Esophagus (tissue), 2 donors: Measurements from ENCODE around the gene PUS1. TPM values are rescaled to one million over a fixed set of nuclear protein-coding genes. Genes with fewer than 3 reads are reported as not detected.

ENCODE experiments used
- H3K27ac ChIP-seq, 2 donors: one replicate each; pipeline ENCODE4 v1.5.1; 2013; ENCODE audit warnings: low read depth in 2 of 2, mild to moderate bottlenecking in 2 of 2, inconsistent platforms in 1 of 2, low read length in 1 of 2, moderate library complexity in 1 of 2
- H3K27me3 ChIP-seq, 2 donors: one replicate each; pipeline ENCODE4 v1.6.1; 2013; ENCODE audit warnings: low read length in 2 of 2, control low read depth in 1 of 2, mild to moderate bottlenecking in 1 of 2; ENCODE audit not compliant: insufficient read depth in 2 of 2, control insufficient read depth in 1 of 2
- H3K36me3 ChIP-seq, 2 donors: one replicate each; pipeline ENCODE4 v1.6.1; 2013; ENCODE audit warnings: low read length in 1 of 2; ENCODE audit not compliant: control insufficient read depth in 2 of 2, insufficient read depth in 2 of 2
- H3K4me1 ChIP-seq, 2 donors: one replicate each; pipeline ENCODE4 v1.6.1; 2013; ENCODE audit warnings: low read length in 1 of 2; ENCODE audit not compliant: control insufficient read depth in 2 of 2, insufficient read depth in 2 of 2
- H3K4me3 ChIP-seq, 2 donors: one replicate each; pipeline ENCODE4 v1.5.1; 2013; ENCODE audit warnings: low read length in 2 of 2, mild to moderate bottlenecking in 2 of 2, low read depth in 1 of 2, moderate library complexity in 1 of 2
- H3K9me3 ChIP-seq, 2 donors: one replicate each; pipeline ENCODE4 v1.6.1; 2013; ENCODE audit warnings: mild to moderate bottlenecking in 2 of 2, low read depth in 1 of 2, low read length in 1 of 2, moderate library complexity in 1 of 2; ENCODE audit not compliant: control insufficient read depth in 2 of 2, insufficient read depth in 1 of 2
- WGBS, 2 donors: extraction: QIAGEN DNeasy Blood & Tissue Kit; methylation state at CpG; one replicate each; pipeline ENCODE4 v1.1.7; 2013; 5-methylcytosine and 5-hydroxymethylcytosine counted together
- polyA plus RNA-seq, 2 donors: library from polyadenylated mRNA; stranded (reverse); fragments of 200-250 nt; gene quantifications; one replicate each; pipeline ENCODE4 v1.2.3, GENCODE V29; 2013
- donor health status: healthy with polysubstance abuse.
- donor health status: Bipolar disorder and iron deficiency.

PUS1 gene
- polyA plus RNA-seq, 2 donors = 27.5 to 28.7 TPM

DNA sequence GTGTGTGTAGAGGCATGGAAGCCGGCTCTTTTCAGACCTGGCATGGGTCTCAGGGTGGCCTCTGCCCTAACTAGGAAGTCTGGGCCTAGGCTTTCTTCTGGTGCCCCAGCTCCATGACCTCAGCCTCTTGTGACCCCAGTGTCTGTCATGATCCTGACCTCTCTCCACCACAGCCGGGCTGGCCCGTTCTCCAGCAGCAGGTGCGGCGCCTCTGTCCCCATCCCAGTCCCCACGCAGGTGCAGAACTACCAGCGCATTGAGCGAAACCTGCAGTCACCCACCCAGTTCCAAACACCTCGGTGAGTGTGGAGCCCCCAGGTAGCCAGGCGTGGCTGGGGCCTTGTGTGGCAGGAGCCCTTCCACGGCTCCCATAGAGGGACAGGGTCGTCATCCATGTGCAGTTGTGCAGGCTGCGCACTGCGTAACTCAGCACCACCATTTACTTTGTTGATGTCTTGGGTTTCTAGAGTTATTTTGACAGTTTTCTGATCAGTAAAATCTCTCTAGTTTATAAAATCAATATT, 14.8 kb upstream of the PUS1 start:
- Histone ChIP-seq H3K4me1 (peaks cover 0 to 10% of the 10 kb centered on the region in 2 donors), H3K27me3 (no peaks in the 10 kb centered on the region), H3K36me3 (peaks cover 14 to 79% of the 10 kb centered on the region in 2 donors), H3K9me3 (no peaks in the 10 kb centered on the region), H3K4me3 (no peak overlapping the region), H3K27ac (no peak overlapping the region)
- WGBS, 2 donors = 93 to 94% methylated on average over 14 of the region's 14 CpGs

DNA sequence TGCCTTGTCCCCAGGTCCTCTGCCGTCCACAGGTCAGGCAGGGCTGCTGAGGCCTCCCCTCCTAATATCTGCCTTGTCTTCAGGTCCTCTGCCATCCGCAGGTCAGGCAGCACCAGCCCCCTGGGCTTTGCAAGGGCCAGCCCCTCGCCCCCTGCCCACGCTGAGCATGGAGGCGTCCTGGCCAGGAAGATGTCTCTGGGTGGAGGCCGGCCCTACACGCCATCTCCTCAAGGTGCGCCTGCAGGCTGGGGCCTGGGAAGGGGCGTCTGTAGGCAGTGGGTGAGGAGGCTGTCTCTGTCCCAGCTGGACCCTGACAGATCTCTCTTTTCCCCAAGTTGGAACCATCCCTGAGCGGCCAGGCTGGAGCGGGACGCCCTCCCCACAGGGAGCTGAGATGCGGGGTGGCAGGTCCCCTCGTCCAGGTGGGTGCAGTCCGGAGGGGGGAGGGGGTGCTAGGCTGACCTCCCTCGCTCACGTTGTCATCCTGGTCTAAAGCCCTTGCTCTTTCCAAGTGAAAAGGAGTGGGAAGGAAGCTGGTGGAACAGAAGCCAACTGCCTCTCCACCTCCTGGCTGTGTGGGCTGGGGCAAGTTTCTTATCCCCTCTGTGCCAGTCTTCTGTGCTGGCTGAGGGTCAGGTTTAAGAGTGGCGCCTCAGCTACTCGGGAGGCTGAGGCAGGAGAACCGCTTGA, 13.9 kb upstream of the PUS1 start:
- Histone ChIP-seq H3K9me3 (no peaks in the 10 kb centered on the region), H3K27ac (no peak overlapping the region), H3K4me3 (no peak overlapping the region), H3K36me3 (peaks cover 8 to 79% of the 10 kb centered on the region in 2 donors), H3K27me3 (no peaks in the 10 kb centered on the region), H3K4me1 (peaks cover 0 to 10% of the 10 kb centered on the region in 2 donors)
- WGBS, 2 donors = 91% methylated on average over 20 of the region's 20 CpGs

DNA sequence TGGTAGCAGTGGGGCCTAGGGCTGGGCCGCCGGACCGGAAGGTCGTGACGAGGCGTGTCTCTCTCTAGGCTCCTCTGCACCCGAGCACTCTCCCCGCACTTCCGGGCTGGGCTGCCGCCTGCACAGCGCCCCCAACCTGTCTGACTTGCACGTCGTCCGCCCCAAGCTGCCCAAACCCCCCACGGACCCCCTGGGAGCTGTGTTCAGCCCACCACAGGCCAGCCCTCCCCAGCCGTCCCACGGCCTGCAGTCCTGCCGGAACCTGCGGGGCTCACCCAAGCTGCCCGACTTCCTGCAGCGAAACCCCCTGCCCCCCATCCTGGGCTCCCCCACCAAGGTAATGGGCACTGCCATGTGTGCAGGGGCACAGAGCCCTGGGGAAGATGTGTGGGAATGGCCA, 13.3 kb upstream of the PUS1 start:
- H3K9me3 ChIP-seq = no peaks in the 10 kb centered on the region
- H3K27ac ChIP-seq = no peak overlapping the region
- no peaks in the 10 kb centered on the region for H3K27me3 ChIP-seq
- WGBS, 2 donors = 93 to 95% methylated on average over 21 of the region's 21 CpGs
- H3K36me3 ChIP-seq = peaks cover 5 to 78% of the 10 kb centered on the region in 2 donors
- peaks cover 0 to 10% of the 10 kb centered on the region in 2 donors for H3K4me1 ChIP-seq
- no peak overlapping the region for H3K4me3 ChIP-seq

DNA sequence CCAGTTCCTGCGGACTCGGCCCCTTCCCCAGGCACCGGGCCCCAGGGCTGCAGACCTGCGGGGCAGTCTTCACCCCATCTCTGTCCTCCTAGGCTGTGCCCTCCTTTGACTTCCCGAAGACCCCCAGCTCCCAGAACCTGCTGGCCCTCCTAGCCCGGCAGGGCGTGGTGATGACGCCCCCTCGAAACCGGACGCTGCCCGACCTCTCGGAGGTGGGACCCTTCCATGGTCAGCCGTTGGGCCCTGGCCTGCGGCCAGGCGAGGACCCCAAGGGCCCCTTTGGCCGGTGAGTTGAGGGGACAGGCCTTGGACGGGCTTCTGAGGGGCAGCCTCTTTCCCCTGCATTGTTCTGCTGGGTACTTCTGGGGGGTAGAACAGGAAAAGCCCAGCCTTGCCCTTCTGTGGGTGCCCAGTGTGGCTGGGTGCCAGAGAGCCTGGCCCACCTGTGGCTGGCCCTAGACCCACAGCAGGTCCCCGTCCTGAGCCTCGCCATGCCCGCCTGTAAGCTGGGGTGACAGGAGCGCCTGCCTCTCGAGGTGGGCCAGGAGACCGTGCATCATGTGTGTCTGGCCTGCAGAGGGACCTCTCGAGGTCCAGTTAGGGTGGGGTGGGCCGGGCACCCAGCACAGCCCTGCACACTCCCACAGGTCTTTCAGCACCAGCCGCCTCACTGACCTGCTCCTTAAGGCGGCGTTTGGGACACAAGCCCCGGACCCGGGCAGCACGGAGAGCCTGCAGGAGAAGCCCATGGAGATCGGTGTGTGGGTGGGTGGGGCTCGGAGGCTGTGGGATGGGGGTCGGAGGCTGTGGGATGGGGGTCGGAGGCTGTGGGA, 12.6 kb upstream of the PUS1 start:
- 91% methylated on average over 36 of the region's 36 CpGs for WGBS, 2 donors
- Histone ChIP-seq H3K27me3 (no peaks in the 10 kb centered on the region), H3K27ac (no peak overlapping the region), H3K4me3 (no peak overlapping the region), H3K36me3 (peaks cover 5 to 78% of the 10 kb centered on the region in 2 donors), H3K4me1 (peaks cover 0 to 8% of the 10 kb centered on the region in 2 donors), H3K9me3 (no peaks in the 10 kb centered on the region)

DNA sequence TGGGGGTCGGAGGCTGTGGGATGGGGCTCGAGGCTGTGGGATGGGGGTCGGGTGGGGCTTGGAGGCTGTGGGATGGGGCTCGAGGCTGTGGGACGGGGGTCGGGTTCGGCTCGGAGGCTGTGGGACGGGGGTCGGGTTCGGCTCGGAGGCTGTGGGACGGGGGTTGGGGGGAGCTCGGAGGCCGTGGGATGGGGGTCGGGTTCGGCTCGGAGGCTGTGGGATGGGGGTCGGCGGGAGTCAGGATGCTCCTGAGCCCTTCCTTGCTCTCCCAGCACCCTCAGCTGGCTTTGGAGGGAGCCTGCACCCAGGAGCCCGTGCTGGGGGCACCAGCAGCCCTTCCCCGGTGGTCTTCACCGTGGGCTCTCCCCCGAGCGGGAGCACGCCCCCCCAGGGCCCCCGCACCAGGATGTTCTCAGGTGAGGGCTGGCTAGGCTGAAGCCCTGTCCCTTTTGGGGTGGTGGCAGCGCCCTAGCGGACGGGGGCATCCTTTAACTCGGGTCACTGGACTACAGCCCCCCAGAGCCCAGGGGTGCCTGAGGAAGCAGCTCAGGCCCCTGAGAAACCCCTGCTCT, 11.9 kb upstream of the PUS1 start:
- Histone ChIP-seq H3K4me3 (no peak overlapping the region), H3K27ac (no peak overlapping the region), H3K4me1 (peaks cover 0 to 7% of the 10 kb centered on the region in 2 donors), H3K36me3 (peaks cover 5 to 76% of the 10 kb centered on the region in 2 donors), H3K9me3 (no peaks in the 10 kb centered on the region), H3K27me3 (no peaks in the 10 kb centered on the region)
- 76 to 80% methylated on average over 20 to 31 of the region's 31 CpGs for WGBS, 2 donors

DNA sequence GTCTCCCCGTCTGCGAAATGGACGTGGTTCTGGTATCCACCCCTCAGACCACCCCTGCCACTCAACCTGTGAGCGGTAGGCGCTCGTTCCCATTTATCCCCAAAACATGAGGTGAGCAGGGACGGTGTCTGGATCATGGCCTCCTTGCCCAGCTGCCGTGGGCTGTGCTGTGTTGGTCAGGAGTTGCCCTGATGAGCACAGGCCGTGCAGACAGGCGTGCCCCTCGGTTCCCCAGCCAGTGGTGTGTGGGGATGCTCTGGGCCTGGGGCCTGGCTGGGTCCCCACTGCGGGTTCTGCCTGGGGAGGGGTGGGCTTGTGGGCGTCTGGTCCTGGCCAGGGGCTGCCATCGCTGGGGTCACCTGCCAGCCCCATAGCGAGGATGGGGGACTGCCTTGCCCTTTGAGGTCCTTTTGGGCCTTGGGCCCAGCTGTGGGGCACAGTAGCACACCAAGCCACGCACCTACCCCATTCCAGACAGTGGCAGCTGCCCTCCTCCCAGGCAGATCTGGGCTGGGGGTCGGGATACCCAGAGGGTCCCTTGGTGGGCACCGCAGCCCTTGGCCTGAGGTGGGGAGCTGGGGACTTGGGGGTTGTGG, 11.3 kb upstream of the PUS1 start:
- no peak overlapping the region for H3K27ac ChIP-seq
- H3K27me3 ChIP-seq = no peaks in the 10 kb centered on the region
- H3K36me3 ChIP-seq = peaks cover 5 to 71% of the 10 kb centered on the region in 2 donors
- 93% methylated on average over 18 of the region's 18 CpGs for WGBS, 2 donors
- no peak overlapping the region for H3K4me3 ChIP-seq
- H3K9me3 ChIP-seq = no peaks in the 10 kb centered on the region
- H3K4me1 ChIP-seq = peaks cover 0 to under 1% of the 10 kb centered on the region in 2 donors

DNA sequence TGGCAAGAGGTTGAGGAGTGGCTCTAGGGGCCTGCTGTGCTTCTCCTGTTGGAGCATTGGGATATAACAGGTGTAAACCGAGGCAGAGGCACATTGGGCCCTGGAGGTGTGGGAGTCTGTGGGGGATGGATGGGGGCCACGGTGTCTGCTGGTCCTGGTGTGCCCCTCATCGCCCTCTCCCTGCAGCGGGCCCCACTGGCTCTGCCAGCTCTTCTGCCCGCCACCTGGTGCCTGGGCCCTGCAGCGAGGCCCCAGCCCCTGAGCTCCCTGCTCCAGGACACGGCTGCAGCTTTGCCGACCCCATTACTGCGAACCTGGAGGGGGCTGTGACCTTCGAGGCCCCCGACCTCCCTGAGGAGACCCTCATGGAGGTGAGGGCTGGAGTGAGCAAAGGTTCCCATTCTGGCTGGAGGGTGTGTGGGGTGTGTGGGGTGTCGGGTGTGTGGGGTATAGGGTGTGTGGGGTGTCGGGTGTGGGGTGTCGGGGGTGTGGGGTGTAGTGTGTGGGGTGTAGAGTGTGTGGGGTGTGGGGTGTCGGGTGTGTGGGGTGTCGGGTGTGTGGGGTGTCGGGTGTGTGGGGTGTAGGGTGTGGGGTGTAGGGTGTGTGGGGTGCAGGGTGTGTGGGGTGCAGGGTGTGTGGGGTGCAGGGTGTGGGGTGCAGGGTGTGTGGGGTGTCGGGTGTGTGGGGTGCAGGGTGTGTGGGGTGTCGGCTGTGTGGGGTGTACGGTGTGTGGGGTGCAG, 10.6 kb upstream of the PUS1 start:
- H3K9me3 ChIP-seq = no peaks in the 10 kb centered on the region
- H3K27ac ChIP-seq = no peak overlapping the region
- peaks cover 5 to 68% of the 10 kb centered on the region in 2 donors for H3K36me3 ChIP-seq
- 84 to 90% methylated on average over 17 to 20 of the region's 20 CpGs for whole genome bisulfite sequencing, 2 donors
- no peak overlapping the region for H3K4me3 ChIP-seq
- no peaks in the 10 kb centered on the region for H3K4me1 ChIP-seq
- no peaks in the 10 kb centered on the region for H3K27me3 ChIP-seq

DNA sequence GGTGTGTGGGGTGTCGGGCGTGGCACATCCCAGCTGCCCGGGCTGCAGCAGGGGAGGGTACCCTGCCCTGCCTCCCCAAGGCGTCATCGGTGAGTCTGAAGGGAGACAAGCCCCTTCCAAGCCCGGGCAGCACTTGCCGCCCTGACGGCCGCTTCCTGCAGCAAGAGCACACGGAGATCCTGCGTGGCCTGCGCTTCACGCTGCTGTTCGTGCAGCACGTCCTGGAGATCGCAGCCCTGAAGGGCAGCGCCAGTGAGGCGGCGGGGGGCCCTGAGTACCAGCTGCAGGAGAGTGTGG, 10.1 kb upstream of the PUS1 start:
- WGBS, 2 donors = 90 to 92% methylated on average over 17 to 19 of the region's 19 CpGs
- no peak overlapping the region for H3K27ac ChIP-seq
- no peaks in the 10 kb centered on the region for H3K4me1 ChIP-seq
- no peak overlapping the region for H3K4me3 ChIP-seq
- no peaks in the 10 kb centered on the region for H3K9me3 ChIP-seq
- H3K27me3 ChIP-seq = no peaks in the 10 kb centered on the region
- H3K36me3 ChIP-seq = peaks cover 5 to 65% of the 10 kb centered on the region in 2 donors
